Raji (cell line): ENCODE results near the gene BOLA3.

Experiments used
- POLR2A ChIP-seq: IDR thresholded peaks from 2 replicates; pipeline ENCODE4 v1.6.1; 2011; ENCODE audit warnings: low read depth, low read length, control low read depth; ENCODE audit not compliant: insufficient read depth

Gene BOLA3

DNA sequence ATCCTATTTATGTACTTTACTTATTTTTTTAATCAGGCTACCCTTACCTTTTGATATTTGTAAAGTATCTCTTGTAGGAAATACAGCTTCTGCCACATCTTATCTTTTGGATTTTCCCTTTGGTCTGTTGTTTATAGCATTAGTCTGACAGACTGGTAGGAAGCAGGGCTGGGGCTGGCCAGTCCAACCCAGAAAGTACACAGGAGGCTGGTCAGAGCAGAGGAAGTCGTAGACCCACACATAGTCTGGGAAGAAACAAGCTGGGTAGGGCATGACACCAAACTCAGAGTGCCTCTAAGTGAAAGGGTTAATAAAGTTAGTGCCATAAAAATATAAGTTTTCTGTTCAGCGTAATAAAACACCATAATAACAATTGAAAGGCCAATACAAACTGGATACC, 51.7 kb downstream of the BOLA3 start:
- TF ChIP-seq POLR2A: no peak

GRCh38 chr2:74095632-74096031, 52.1 kb downstream of the BOLA3 start:
- no peak for TF ChIP-seq POLR2A

DNA sequence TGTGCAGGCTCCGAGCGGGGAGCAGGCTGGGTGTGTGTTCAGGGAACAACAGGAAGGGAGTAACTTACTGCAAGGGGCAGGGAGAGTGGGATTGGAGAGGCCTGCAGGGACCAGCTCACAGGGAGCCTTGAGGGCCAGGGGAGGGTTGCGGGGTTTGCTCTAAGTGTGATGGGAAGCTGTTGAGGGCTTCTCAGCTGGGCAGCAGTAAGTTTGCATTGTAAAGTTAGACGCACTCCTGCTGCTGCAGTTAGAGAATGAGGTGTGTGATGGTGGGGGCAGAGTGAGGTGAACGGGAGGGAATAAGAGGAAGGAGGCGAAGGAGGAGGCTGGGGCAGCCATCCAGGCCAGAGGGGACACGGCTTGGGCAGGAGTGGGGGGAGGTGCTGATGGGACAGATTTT, 53.4 kb downstream of the BOLA3 start:
- TF ChIP-seq POLR2A: no peak

DNA sequence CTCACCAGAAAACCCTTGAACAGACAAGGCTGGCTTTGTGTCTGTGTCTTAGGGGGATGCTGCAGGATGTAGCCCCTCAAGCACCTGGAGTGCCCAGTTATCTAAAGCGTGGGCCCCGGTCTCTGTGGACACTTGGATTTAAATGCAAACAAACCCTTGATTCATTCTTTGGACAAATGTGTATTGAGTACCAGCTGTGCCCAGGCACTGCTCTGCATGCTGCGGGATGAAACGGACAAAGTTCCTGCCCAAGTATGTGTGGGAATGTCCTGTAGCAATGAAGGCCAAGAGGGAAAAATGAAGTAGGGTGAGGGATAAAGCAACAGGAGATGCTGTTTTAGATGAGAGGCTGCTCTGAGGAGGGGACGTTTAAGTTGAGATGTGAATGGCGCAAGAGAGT, 53.9 kb downstream of the BOLA3 start:
- TF ChIP-seq POLR2A: no peak

DNA sequence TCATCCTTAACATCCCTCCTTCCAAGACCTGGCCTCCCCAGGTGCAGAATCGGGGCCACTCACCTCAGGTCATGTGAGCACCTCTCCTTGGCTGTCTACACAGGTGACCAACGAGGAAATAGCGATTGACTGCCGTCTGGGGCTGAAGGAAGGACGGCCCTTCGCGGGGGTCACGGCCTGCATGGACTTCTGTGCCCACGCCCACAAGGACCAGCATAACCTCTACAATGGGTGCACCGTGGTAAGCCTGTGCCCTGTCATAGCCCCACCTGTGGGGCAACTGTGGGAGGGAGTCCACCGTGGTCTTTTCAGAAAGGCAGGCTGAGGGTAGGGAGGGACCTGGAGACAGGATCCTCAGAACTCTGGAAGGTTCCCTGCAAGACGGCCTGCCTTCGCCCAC, 54.3 kb downstream of the BOLA3 start:
- TF ChIP-seq POLR2A: no peak

GRCh38 chr2:74092275-74092674, 55.4 kb downstream of the BOLA3 start:
- no peak for TF ChIP-seq POLR2A

DNA sequence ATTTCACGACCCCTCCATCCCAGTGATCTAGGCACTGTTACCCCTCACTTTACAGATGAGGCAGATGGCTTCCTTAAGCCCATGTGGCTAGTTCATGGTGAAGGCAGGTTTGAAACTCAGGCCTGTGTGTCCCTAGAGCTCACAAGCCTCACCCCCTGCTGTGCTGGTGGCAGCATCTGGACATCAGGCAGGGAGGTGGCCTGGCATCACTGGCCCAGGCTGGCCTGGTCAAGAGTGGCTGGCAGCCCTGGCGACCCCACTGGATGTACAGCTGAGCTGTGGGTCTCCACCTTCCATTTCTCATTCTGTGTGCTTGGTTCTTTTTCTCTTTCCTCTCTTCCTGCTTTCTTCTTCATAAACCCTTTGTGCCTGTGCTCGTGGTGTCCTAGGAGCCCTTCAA, 56.3 kb downstream of the BOLA3 start:
- TF ChIP-seq POLR2A: no peak

- TF ChIP-seq POLR2A: no peak
These were observed 57.6 kb downstream of the BOLA3 start for GRCh38 chr2:74089816-74090745.

GRCh38 chr2:74087696-74088095, 60.0 kb downstream of the BOLA3 start:
- TF ChIP-seq POLR2A: no peak

DNA sequence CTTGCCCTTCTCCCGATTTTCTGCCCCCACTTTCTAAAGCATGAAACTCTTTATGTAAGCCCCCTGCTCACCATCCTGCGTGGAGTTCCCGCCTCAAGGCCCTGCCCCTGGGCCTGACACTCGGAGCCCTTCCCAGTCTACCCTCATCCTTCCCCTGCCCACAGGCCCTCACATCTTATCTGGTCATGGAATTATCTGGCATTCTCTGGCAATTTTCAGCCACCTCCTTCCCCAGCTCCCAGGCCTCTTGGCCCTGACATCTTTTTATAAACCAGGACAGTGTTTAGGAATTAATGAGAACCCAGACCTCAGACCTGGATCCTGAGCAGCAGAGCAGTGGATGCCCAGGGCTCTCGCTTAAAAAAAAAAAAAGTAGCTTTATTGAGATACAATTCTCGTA, 61.7 kb downstream of the BOLA3 start:
- no peak for TF ChIP-seq POLR2A
